A549 (cell line): Measurements from ENCODE around the gene ATP6V1B1. TPM values are rescaled to one million over a fixed set of nuclear protein-coding genes. Genes with fewer than 3 reads are reported as not detected.

Experiments
- ATAC-seq, 2 experiments: fragments of 200-7000 bp in 1 of 2; fragments of >200 bp in 1 of 2; cut with Nextera tagmentation in 1 of 2; cut with Tn5 transposase in 1 of 2; 3 replicates each; pipeline versions ENCODE4 v1.8.0 to v1.9.1; 2018 to 2020; ENCODE audit warnings: mild to moderate bottlenecking in 1 of 2, moderate library complexity in 1 of 2
- CTCF ChIA-PET: fragments of 300-600 bp; sonication (Branson Sonifier 250); formaldehyde crosslinking; extraction: SDS; loops from one replicate; lab custom pipeline; 2021; ENCODE audit warnings: antibody characterized with exemption, inconsistent platforms; lab: Yijun Ruan, JAX
- POLR2A ChIA-PET: fragments of 350-600 bp; formaldehyde crosslinking; extraction: SDS; loops from one replicate; lab custom pipeline; 2021; ENCODE audit warnings: antibody characterized with exemption, inconsistent platforms; lab: Yijun Ruan, JAX
- DNase-seq, 2 experiments: peaks; one replicate each; pipeline versions ENCODE4 v3.0.0 to v3.0.0-alpha.2; 2011 to 2016; ENCODE audit warnings: low read depth in 1 of 2, low spot score in 1 of 2
- FAIRE-seq: peaks from 2 replicates; lab custom pipeline; 2011; peaks lifted over from hg19 to GRCh38; lab: Jason Lieb, UNC
- H3K27ac ChIP-seq, 2 experiments: fragments of >200 bp; sonication (Bioruptor Twin); formaldehyde crosslinking; 3 replicates each; pipeline ENCODE4 v1.5.1; 2016 to 2017
- H3K4me1 ChIP-seq: fragments of >200 bp; sonication (Bioruptor Twin); formaldehyde crosslinking; 3 replicates; pipeline ENCODE4 v1.6.1; 2016
- H3K4me2 ChIP-seq: fragments of >200 bp; sonication (Bioruptor Twin); formaldehyde crosslinking; 3 replicates; pipeline ENCODE4 v1.6.1; 2016
- H3K4me3 ChIP-seq: fragments of >200 bp; sonication (Bioruptor Twin); formaldehyde crosslinking; 3 replicates; pipeline ENCODE4 v1.5.1; 2016
- H3K9me3 ChIP-seq: fragments of >200 bp; sonication (Bioruptor Twin); formaldehyde crosslinking; 3 replicates; pipeline ENCODE4 v1.6.1; 2016
- CTCF ChIP-seq: fragments of >200 bp; sonication (Bioruptor Twin); formaldehyde crosslinking; IDR thresholded peaks from 3 replicates; pipeline ENCODE4 v1.5.1; 2016
- EHMT2 ChIP-seq: fragments of 200-600 bp; sonication (generic); IDR thresholded peaks from 2 replicates; pipeline ENCODE4 v1.6.1; 2016; ENCODE audit warnings: antibody characterized with exemption, low read depth, mild to moderate bottlenecking, moderate library complexity
- ELK1 ChIP-seq: fragments of 150-350 bp; IDR thresholded peaks from 2 replicates; pipeline ENCODE4 v1.6.1; 2014; ENCODE audit warnings: low read depth, mild to moderate bottlenecking, low read length
- HMGXB4 ChIP-seq: fragments of 250-450 bp; sonication (Bioruptor Pico); IDR thresholded peaks from 2 replicates; pipeline ENCODE4 v1.5.0; 2021; ENCODE audit warnings: mild to moderate bottlenecking, moderate library complexity, borderline replicate concordance
- HOXB5 ChIP-seq: fragments of 250-450 bp; sonication (Bioruptor Pico); IDR thresholded peaks from 2 replicates; pipeline ENCODE4 v1.5.0; 2020; ENCODE audit warnings: mild to moderate bottlenecking, moderate library complexity
- KDM5A ChIP-seq: fragments of 200-600 bp; sonication (generic); IDR thresholded peaks from 2 replicates; pipeline ENCODE4 v1.6.1; 2016; ENCODE audit warnings: antibody characterized with exemption, mild to moderate bottlenecking
- RAD21 ChIP-seq, 2 experiments: fragments of >200 bp in 1 of 2; sonication (Bioruptor Twin) in 1 of 2; formaldehyde crosslinking in 1 of 2; IDR thresholded peaks in 1 of 2; conservative IDR thresholded peaks in 1 of 2; 2 replicates in 1 of 2; 3 replicates in 1 of 2; pipeline ENCODE4 v1.6.1; 2012 to 2018; ENCODE audit warnings: inconsistent platforms in 1 of 2
- REST ChIP-seq: fragments of 200-600 bp; sonication (generic); IDR thresholded peaks from 2 replicates; pipeline ENCODE4 v1.6.1; 2016; ENCODE audit warnings: antibody characterized with exemption, mild to moderate bottlenecking, moderate library complexity
- RFX5 ChIP-seq: fragments of 450-650 bp; IDR thresholded peaks from 2 replicates; pipeline ENCODE4 v1.7.1; 2014; ENCODE audit warnings: antibody characterized with exemption, mild to moderate bottlenecking, moderate library complexity
- SMC3 ChIP-seq: fragments of >200 bp; sonication (Bioruptor Twin); formaldehyde crosslinking; IDR thresholded peaks from 3 replicates; pipeline ENCODE4 v1.6.1; 2018; ENCODE audit warnings: inconsistent platforms
- USF2 ChIP-seq: fragments of 450-650 bp; IDR thresholded peaks from 2 replicates; pipeline ENCODE4 v1.6.1; 2014; ENCODE audit warnings: antibody characterized with exemption
- WGBS: methylation state at CpG from one replicate; pipeline ENCODE4 v1.1.6; 2017; ENCODE audit errors: missing lambda C conversion rate; 5-methylcytosine and 5-hydroxymethylcytosine counted together
- polyA plus RNA-seq, 4 experiments: library from polyadenylated mRNA; depleted of rRNA in 3 of 4; stranded (reverse); fragments of >200 nt; fragmentation: RNase III in 1 of 4; extraction: RNeasy Plus Mini Kit Qiagen cat#74134 plus additional on column Dnase treatment in 1 of 4; gene quantifications; 2 replicates in 3 of 4; 3 replicates in 1 of 4; pipeline ENCODE4 v1.2.3, GENCODE V29; 2011 to 2017

Gene ATP6V1B1
- polyA plus RNA-seq, 2 of the 4 experiments (the other 2 are of a cell fraction) = 1.9 to 2.5 TPM

- Histone ChIP-seq H3K9me3 (no peaks in the 10 kb centered on the region), H3K4me2 (no peak overlapping the region), H3K4me3 (no peak overlapping the region), H3K4me1 (no peaks in the 10 kb centered on the region), H3K27ac (no peak overlapping the region)
- ATAC-seq (peak in 1 of 2 experiments; percentile 65; a peak in 4 of 6 replicates), FAIRE-seq (no peak), DNase-seq (peak; percentile 35 to 52)
- TF ChIP-seq HMGXB4 (CRISPR knock-in tag) = no peak
- TF ChIP-seq EHMT2 = no peak
- peak in 1 of 2 experiments; percentile 16; a peak in 1 of 5 replicates for TF ChIP-seq RAD21 (conservative IDR thresholded peaks at IDR 0.05 in 1 of 2, IDR thresholded peaks at IDR 0.05 in 1 of 2)
- TF ChIP-seq CTCF = peak; percentile 34; the same call in 2 of the 3 replicates
- TF ChIP-seq SMC3 = no peak
- 70% methylated on average over 10 of the region's 10 CpGs for WGBS
- POLR2A ChIA-PET = no interaction called here
- CTCF ChIA-PET = interaction anchor here (1.0 to 31.9 kb wide), 6 partner anchors 9 to 134 kb away, joined by 3 to 512 read pairs (median 40); partner anchors contain the start of gene ATP6V1B1
These were observed 12.2 kb upstream of the ATP6V1B1 start for GRCh38 chr2:70923378-70924015.

- ATAC-seq = no peak
- TF ChIP-seq REST (no peak), ELK1 (no peak), KDM5A (no peak), HOXB5 (CRISPR knock-in tag) (no peak), USF2 (no peak), RFX5 (no peak)
- 85% methylated on average over 2 of the region's 2 CpGs for WGBS
- Histone ChIP-seq H3K4me1 (no peaks in the 10 kb centered on the region), H3K9me3 (no peaks in the 10 kb centered on the region), H3K27ac (no peak overlapping the region), H3K4me3 (no peak overlapping the region), H3K4me2 (no peak overlapping the region)
- CTCF ChIA-PET = interaction anchor here (0.7 to 31.9 kb wide), 6 partner anchors 13 to 76 kb away, joined by 3 to 512 read pairs (median 40); partner anchors contain the start of gene ATP6V1B1
- POLR2A ChIA-PET = no interaction called here
- DNase-seq = no peak
- no peak for FAIRE-seq
These were observed 9.7 kb upstream of the ATP6V1B1 start for GRCh38 chr2:70926042-70926441.
